Sigmoid colon (tissue), 7 donors: ENCODE measurements around the gene NELL2. TPM values are rescaled to one million over a fixed set of nuclear protein-coding genes. Genes with fewer than 3 reads are reported as not detected.

Source experiments
- DNase-seq: peaks from one replicate; pipeline ENCODE4 v3.0.0-alpha.2; 2019
- H3K27ac ChIP-seq, 4 donors: fragments of 200-600 bp; sonication (generic); one replicate each; pipeline ENCODE4 v1.5.1; 2016 to 2019; ENCODE audit warnings: mild to moderate bottlenecking in 1 of 4
- H3K27me3 ChIP-seq, 3 donors: fragments of 200-600 bp; sonication (generic); one replicate each; pipeline ENCODE4 v1.5.1; 2019; ENCODE audit warnings: mild to moderate bottlenecking in 1 of 3
- H3K36me3 ChIP-seq, 4 donors: fragments of 200-600 bp; sonication (generic); one replicate each; pipeline ENCODE4 v1.5.1; 2016 to 2019
- H3K4me1 ChIP-seq, 4 donors: fragments of 200-600 bp; sonication (generic); one replicate each; pipeline ENCODE4 v1.5.1; 2017 to 2019
- H3K4me3 ChIP-seq, 4 donors: fragments of 200-600 bp; sonication (generic); one replicate each; pipeline ENCODE4 v1.5.1; 2017 to 2019; ENCODE audit warnings: mild to moderate bottlenecking in 2 of 4, moderate library complexity in 1 of 4
- H3K9me3 ChIP-seq, 4 donors: fragments of 200-600 bp in 3 of 4; sonication (generic) in 3 of 4; one replicate each; pipeline versions ENCODE4 v1.5.1 to v1.6.1; 2013 to 2019
- EP300 ChIP-seq, 4 donors: sonication (generic); formaldehyde crosslinking; IDR thresholded peaks; one replicate each; pipeline ENCODE4 v1.6.1; 2017; ENCODE audit warnings: antibody characterized with exemption in 4 of 4
- POLR2A ChIP-seq, 2 donors: fragments of 450-650 bp; IDR thresholded peaks; one replicate each; pipeline ENCODE4 v1.6.1; 2016; ENCODE audit warnings: antibody characterized with exemption in 2 of 2, mild to moderate bottlenecking in 2 of 2, moderate library complexity in 2 of 2
- POLR2AphosphoS5 ChIP-seq, 4 donors: sonication (generic); formaldehyde crosslinking; IDR thresholded peaks; one replicate each; pipeline ENCODE4 v1.6.1; 2017; ENCODE audit warnings: antibody characterized with exemption in 4 of 4
- WGBS, 2 donors: extraction: QIAGEN DNeasy Blood & Tissue Kit; methylation state at CpG; one replicate each; pipeline ENCODE4 v1.1.7; 2013; 5-methylcytosine and 5-hydroxymethylcytosine counted together
- intact Hi-C: fragments of 100-400 bp; cut with DNase I; formaldehyde crosslinking; loops from one replicate; pipeline ENCODE4 v1.15.1; 2023
- polyA plus RNA-seq, 3 donors: library from polyadenylated mRNA; stranded (reverse); fragments of 200-250 nt; gene quantifications; one replicate each; pipeline ENCODE4 v1.2.3, GENCODE V29; 2013
- total RNA-seq, 4 donors: library from RNA; depleted of rRNA; stranded (reverse); fragments of >200 nt; gene quantifications; one replicate each; pipeline ENCODE4 v1.1.0, GENCODE V29; 2016
- TF ChIP-seq, protein P1 (sequence below), 4 experiments: fragments of 450-650 bp in 3 of 4; fragments of 200-600 bp in 1 of 4; IDR thresholded peaks; one replicate each; pipeline ENCODE4 v1.5.1; 2016 to 2019; ENCODE audit warnings: antibody characterized with exemption in 4 of 4, mild to moderate bottlenecking in 3 of 4, moderate library complexity in 2 of 4
- donor health status: healthy with polysubstance abuse.
- donor health status: Bipolar disorder and iron deficiency.
- donor health status: healthy.

NELL2 gene
- total and polyA plus RNA-seq, 7 donors = 0.60 to 14.7 (median 3.9) TPM

DNA sequence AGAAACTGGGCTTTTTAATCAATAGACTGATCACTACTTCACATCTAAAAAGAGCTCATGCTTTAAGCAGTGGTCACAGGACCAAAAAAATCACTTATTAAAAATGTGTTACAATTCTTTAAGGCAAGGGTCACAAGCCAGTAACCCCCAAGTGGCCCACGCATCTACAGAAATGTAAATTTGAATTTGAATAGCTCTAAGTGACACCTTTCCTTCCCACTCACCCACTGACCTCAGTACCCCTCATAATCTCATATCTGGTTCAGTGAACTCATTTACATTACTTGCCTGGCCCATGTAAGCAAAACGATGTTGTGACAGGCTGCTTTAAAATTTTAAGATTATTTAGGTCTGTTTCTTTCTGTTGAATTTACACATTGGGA is 27.4 kb downstream of the NELL2 start:
- H3K4me3 ChIP-seq = no peak overlapping the region
- TF ChIP-seq POLR2AphosphoS5 (IDR thresholded peaks at IDR 0.05) = no peak
- no peak for TF ChIP-seq EP300 (IDR thresholded peaks at IDR 0.05)
- TF ChIP-seq POLR2A (IDR thresholded peaks at IDR 0.05) = no peak
- intact Hi-C loops = no loop called here
- DNase-seq = no peak
- no peaks in the 10 kb centered on the region for H3K27me3 ChIP-seq
- no peaks in the 10 kb centered on the region for H3K9me3 ChIP-seq
- H3K4me1 ChIP-seq = peaks cover 0 to 4% (median 0%) of the 10 kb centered on the region in 4 donors
- no peak overlapping the region for H3K27ac ChIP-seq
- no peaks in the 10 kb centered on the region for H3K36me3 ChIP-seq
- 51 to 52% methylated on average over 2 of the region's 2 CpGs for WGBS, 2 donors

DNA sequence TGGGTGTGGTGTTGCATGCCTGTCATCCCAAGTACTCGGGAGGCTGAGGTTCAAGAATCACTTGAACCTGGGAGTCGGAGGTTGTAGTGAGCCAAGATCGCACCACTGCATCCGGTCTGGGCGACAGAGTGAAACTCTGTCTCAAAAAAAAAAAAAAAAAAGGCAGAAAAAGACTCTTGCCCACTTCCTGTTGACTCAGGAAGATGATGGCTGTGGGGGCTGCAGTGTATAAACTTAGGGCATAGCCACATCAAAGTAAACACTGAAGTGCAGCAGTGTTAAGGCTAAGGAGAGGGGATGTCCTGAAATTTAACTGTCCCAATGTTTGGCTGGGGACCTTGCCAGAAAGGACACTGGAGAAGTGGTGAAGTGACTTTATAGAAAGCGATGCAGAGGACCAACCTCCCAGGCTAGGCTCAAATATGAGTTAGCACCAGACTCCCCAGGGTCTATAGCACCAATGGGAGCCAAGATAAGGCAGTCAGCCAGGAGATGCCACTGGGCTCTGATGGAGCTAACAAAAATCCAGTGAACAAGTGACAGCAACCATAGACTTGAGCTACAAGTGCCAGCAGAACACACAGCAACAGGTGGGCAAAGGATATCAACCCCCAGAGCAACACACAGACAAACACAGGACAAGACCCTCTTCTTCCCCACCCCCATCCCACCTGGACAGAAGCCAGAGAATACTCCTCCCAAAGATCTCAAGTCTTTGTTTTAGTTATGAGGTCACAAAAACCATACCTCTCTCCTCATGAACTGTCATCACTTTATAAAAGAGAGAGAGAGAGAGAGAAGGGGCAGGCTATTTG is 28.0 kb downstream of the NELL2 start:
- intact Hi-C loops = no loop called here
- H3K27ac ChIP-seq = no peak overlapping the region
- no peak overlapping the region for H3K4me3 ChIP-seq
- no peaks in the 10 kb centered on the region for H3K36me3 ChIP-seq
- no peaks in the 10 kb centered on the region for H3K27me3 ChIP-seq
- H3K4me1 ChIP-seq = peaks cover 0 to 4% (median 0%) of the 10 kb centered on the region in 4 donors
- no peaks in the 10 kb centered on the region for H3K9me3 ChIP-seq
- no peak for DNase-seq
- TF ChIP-seq EP300 (IDR thresholded peaks at IDR 0.05) (no peak), POLR2A (IDR thresholded peaks at IDR 0.05) (no peak), POLR2AphosphoS5 (IDR thresholded peaks at IDR 0.05) (no peak)
- TF ChIP-seq, protein P1, sequence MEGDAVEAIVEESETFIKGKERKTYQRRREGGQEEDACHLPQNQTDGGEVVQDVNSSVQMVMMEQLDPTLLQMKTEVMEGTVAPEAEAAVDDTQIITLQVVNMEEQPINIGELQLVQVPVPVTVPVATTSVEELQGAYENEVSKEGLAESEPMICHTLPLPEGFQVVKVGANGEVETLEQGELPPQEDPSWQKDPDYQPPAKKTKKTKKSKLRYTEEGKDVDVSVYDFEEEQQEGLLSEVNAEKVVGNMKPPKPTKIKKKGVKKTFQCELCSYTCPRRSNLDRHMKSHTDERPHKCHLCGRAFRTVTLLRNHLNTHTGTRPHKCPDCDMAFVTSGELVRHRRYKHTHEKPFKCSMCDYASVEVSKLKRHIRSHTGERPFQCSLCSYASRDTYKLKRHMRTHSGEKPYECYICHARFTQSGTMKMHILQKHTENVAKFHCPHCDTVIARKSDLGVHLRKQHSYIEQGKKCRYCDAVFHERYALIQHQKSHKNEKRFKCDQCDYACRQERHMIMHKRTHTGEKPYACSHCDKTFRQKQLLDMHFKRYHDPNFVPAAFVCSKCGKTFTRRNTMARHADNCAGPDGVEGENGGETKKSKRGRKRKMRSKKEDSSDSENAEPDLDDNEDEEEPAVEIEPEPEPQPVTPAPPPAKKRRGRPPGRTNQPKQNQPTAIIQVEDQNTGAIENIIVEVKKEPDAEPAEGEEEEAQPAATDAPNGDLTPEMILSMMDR (IDR thresholded peaks at IDR 0.05) = no peak
- WGBS, 2 donors = 62 to 65% methylated on average over 6 of the region's 6 CpGs

DNA sequence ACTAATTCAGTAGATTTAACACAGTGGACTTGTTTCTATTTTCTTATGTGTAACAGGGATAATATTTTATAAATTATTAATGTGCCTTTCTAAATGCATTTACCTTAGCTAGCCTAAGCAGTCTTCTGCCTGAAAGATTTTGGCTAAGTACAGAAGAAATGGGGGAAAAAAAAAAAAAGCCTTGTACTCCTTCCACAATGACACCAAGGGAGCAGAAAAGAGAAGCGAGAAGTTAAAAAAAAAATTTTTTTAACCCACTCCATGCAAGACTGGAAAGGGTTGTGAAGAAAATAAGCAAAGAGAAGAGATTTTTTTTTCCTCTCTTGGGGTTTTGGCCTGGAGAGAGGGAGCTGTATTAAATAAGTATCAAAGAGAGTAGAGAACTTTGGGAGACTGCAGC is 28.7 kb downstream of the NELL2 start:
- intact Hi-C loops = no loop called here
- no peaks in the 10 kb centered on the region for H3K9me3 ChIP-seq
- TF ChIP-seq, protein P1 (IDR thresholded peaks at IDR 0.05) = no peak
- TF ChIP-seq EP300 (IDR thresholded peaks at IDR 0.05) (no peak), POLR2AphosphoS5 (IDR thresholded peaks at IDR 0.05) (no peak), POLR2A (IDR thresholded peaks at IDR 0.05) (no peak)
- no peaks in the 10 kb centered on the region for H3K36me3 ChIP-seq
- peaks cover 0 to 4% (median 0%) of the 10 kb centered on the region in 4 donors for H3K4me1 ChIP-seq
- no peak for DNase-seq
- no peak overlapping the region for H3K27ac ChIP-seq
- no peak overlapping the region for H3K4me3 ChIP-seq
- no peaks in the 10 kb centered on the region for H3K27me3 ChIP-seq
- WGBS, 2 donors = 35 to 63% methylated on average over 1 of the region's 1 CpG

DNA sequence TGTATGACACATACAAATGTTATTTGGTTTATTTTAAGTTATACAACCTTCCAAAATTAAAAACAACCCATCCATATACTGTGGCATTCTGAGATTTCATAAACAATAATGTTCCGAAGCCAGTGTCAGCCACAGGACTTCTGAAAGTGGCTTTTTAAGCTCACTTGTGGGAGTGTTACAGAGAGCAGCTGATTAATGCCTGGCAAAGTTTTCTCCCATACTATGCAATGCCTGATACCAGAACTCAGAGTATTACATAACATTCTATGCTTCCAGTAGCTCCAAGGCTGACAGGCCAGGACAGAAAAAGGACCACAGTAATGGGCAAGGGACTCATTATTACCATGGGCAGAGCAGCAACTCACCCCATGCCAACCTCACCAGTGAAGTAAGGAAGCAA is 29.3 kb downstream of the NELL2 start:
- Histone ChIP-seq H3K4me3 (no peak overlapping the region), H3K4me1 (peaks cover 0 to 4% (median 0%) of the 10 kb centered on the region in 4 donors), H3K36me3 (no peaks in the 10 kb centered on the region), H3K27ac (no peak overlapping the region), H3K9me3 (no peaks in the 10 kb centered on the region), H3K27me3 (no peaks in the 10 kb centered on the region)
- intact Hi-C loops = no loop called here
- no peak for TF ChIP-seq POLR2AphosphoS5 (IDR thresholded peaks at IDR 0.05)
- no peak for TF ChIP-seq EP300 (IDR thresholded peaks at IDR 0.05)
- no peak for TF ChIP-seq POLR2A (IDR thresholded peaks at IDR 0.05)
- TF ChIP-seq, protein P1 (IDR thresholded peaks at IDR 0.05) = no peak
- no peak for DNase-seq
- 65 to 78% methylated on average over 1 of the region's 1 CpG for WGBS, 2 donors

DNA sequence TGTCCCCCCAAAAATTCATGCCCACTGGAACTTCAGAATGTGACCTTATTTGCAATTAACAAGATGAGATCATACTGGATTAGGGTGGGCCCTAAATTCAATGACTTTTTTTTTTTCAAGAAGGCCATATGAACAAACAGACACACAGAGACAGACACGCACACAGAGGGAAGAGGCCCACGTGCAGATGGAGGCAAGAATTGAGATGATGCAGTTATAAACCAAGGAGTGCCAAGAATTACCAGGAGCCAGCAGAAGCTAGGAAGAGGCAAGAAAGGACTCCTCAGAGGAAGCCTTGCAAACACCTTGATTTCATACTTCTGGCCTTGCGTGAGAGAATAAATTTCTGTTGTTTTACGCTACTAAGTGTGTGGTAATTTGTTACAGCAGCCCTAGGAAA is 33.4 kb downstream of the NELL2 start:
- H3K4me3 ChIP-seq = no peak overlapping the region
- TF ChIP-seq POLR2AphosphoS5 (IDR thresholded peaks at IDR 0.05) (no peak), POLR2A (IDR thresholded peaks at IDR 0.05) (no peak), EP300 (IDR thresholded peaks at IDR 0.05) (no peak)
- TF ChIP-seq, protein P1 (IDR thresholded peaks at IDR 0.05) = no peak
- H3K27me3 ChIP-seq = no peaks in the 10 kb centered on the region
- H3K4me1 ChIP-seq = no peaks in the 10 kb centered on the region
- DNase-seq = no peak
- 82 to 86% methylated on average over 4 of the region's 4 CpGs for WGBS, 2 donors
- no peak overlapping the region for H3K27ac ChIP-seq
- H3K36me3 ChIP-seq = no peaks in the 10 kb centered on the region
- intact Hi-C loops = no loop called here
- no peaks in the 10 kb centered on the region for H3K9me3 ChIP-seq
